Transverse colon (tissue), 4 donors: ENCODE results near the gene C1orf198. TPM values are rescaled to one million over a fixed set of nuclear protein-coding genes. Genes with fewer than 3 reads are reported as not detected.

Source experiments
- DNase-seq: peaks from one replicate; pipeline ENCODE4 v3.0.0-alpha.2; 2019
- H3K27ac ChIP-seq, 4 donors: fragments of 200-600 bp; sonication (generic); 2 replicates each; pipeline ENCODE4 v1.5.1; 2016 to 2018; ENCODE audit warnings: inconsistent platforms in 4 of 4
- H3K27me3 ChIP-seq: fragments of 200-600 bp; sonication (generic); 2 replicates; pipeline ENCODE4 v1.5.1; 2017; ENCODE audit warnings: inconsistent platforms
- H3K36me3 ChIP-seq, 4 donors: fragments of 200-600 bp; sonication (generic); 2 replicates each; pipeline ENCODE4 v1.5.1; 2017 to 2019; ENCODE audit warnings: inconsistent platforms in 4 of 4
- H3K4me1 ChIP-seq, 4 donors: fragments of 200-600 bp; sonication (generic); 2 replicates each; pipeline ENCODE4 v1.5.1; 2017 to 2020; ENCODE audit warnings: inconsistent platforms in 4 of 4
- H3K4me3 ChIP-seq, 4 donors: fragments of 200-600 bp; sonication (generic); 1 replicate in 1 of 4; 2 replicates in 3 of 4; pipeline versions ENCODE4 v1.5.1 to v1.6.1; 2017 to 2019; ENCODE audit warnings: inconsistent platforms in 4 of 4
- H3K9me3 ChIP-seq, 2 donors: fragments of 200-600 bp; sonication (generic); 2 replicates each; pipeline ENCODE4 v1.5.1; 2017 to 2019; ENCODE audit warnings: inconsistent platforms in 2 of 2
- CTCF ChIP-seq, 5 experiments: fragments of 200-600 bp in 3 of 5; fragments of 450-650 bp in 2 of 5; sonication (generic) in 3 of 5; IDR thresholded peaks; 1 replicate in 2 of 5; 2 replicates in 3 of 5; pipeline ENCODE4 v1.5.1; 2016 to 2017; ENCODE audit warnings: antibody characterized with exemption in 5 of 5, inconsistent platforms in 3 of 5, mild to moderate bottlenecking in 2 of 5, moderate library complexity in 1 of 5
- EP300 ChIP-seq: sonication (generic); formaldehyde crosslinking; IDR thresholded peaks from one replicate; pipeline ENCODE4 v1.6.1; 2017; ENCODE audit warnings: antibody characterized with exemption, low read depth
- POLR2A ChIP-seq: fragments of 450-650 bp; IDR thresholded peaks from one replicate; pipeline ENCODE4 v1.6.1; 2016; ENCODE audit warnings: antibody characterized with exemption, mild to moderate bottlenecking, moderate library complexity
- POLR2AphosphoS5 ChIP-seq, 3 donors: sonication (generic); formaldehyde crosslinking; IDR thresholded peaks; one replicate each; pipeline ENCODE4 v1.6.1; 2016; ENCODE audit warnings: antibody characterized with exemption in 3 of 3
- WGBS, 2 donors: methylation state at CpG; one replicate each; pipeline ENCODE4 v1.1.5; 2018; ENCODE audit warnings: low coverage in 1 of 2; 5-methylcytosine and 5-hydroxymethylcytosine counted together
- in situ Hi-C, 4 donors: fragments of 200-750 bp; cut with MboI; loops; one replicate each; pipeline versions ENCODE4 v1.15.0 to v1.15.1; 2017; ENCODE audit warnings: low sequenced_read_pairs in 3 of 4, low pct_ligation_motif_present in 1 of 4, low pct_unique_long_range_greater_than_20kb in 1 of 4
- intact Hi-C: fragments of 100-400 bp; cut with DNase I; formaldehyde crosslinking; loops from one replicate; pipeline ENCODE4 v1.15.1; 2023; ENCODE audit warnings: low total_unique reads
- total RNA-seq, 4 donors: library from RNA; depleted of rRNA; stranded (reverse); fragments of >200 nt; gene quantifications; one replicate each; pipeline ENCODE4 v1.1.0, GENCODE V29; 2016

C1orf198 gene
- total RNA-seq, 4 donors from 2014 or later, result 10.8 to 26.7 (median 18.2) TPM

GRCh38 chr1:230901671-230902070 lies 33.4 kb upstream of the C1orf198 start:
- no peaks in the 10 kb centered on the region for H3K9me3 ChIP-seq
- in situ Hi-C loops (loop anchor here (25.0 kb wide), 2 partner anchors 89 to 311 kb away; no protein-coding TSS in a partner anchor), intact Hi-C loops (no loop called here)
- no peak for DNase-seq
- WGBS, 2 donors, result 93 to 100% methylated on average over 4 to 6 of the region's 6 CpGs
- H3K27me3 ChIP-seq, result no peaks in the 10 kb centered on the region
- peaks cover 0 to 3% (median 0%) of the 10 kb centered on the region in 4 donors for H3K36me3 ChIP-seq
- H3K4me3 ChIP-seq, result no peak overlapping the region
- no peak overlapping the region for H3K27ac ChIP-seq
- TF ChIP-seq EP300, result no peak
- no peak for TF ChIP-seq POLR2AphosphoS5 (IDR thresholded peaks at IDR 0.05)
- TF ChIP-seq POLR2A, result no peak
- no peak for TF ChIP-seq CTCF (IDR thresholded peaks at IDR 0.05)
- H3K4me1 ChIP-seq, result no peaks in the 10 kb centered on the region

DNA sequence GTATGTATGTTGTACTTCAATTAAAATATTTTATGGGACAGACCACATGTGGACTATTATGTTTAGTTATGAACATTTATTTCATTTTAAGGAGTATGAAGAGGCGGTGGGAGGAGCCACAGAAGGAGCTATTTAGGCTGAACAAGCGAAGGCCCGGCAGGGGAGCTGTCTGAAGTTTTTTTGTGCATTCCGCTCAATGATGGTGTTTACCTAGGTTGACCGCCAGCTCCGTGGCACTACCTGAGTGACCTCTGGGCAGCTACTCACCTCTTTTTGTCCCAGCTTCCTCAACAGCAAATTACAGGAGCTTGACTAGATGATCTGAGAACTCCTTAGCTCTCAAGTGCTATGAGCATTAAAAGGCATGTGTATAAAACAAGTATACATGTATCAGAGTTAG lies 32.7 kb upstream of the C1orf198 start:
- Histone ChIP-seq H3K9me3 (no peaks in the 10 kb centered on the region), H3K27ac (no peak overlapping the region)

DNA sequence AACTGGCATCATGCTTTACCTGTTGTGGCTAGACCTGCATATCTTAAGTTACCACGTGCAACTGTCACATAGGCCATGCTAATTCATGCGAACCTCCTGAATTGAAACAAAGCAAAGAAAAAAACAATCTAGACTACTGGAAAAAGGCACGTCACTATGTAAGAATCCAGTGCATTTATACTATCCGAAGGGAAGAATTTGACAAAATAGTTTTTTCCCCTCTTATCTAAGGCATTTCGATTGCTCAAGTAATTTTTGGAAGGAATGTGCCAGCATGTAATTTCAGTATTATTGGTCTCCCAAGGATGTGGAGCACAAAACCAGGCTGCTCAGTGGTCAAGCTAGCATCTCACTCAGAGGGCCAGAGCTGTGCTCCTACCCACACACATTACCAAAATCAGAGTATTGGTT lies 31.5 kb upstream of the C1orf198 start:
- Histone ChIP-seq H3K27me3 (no peaks in the 10 kb centered on the region), H3K4me1 (no peaks in the 10 kb centered on the region), H3K27ac (no peak overlapping the region), H3K36me3 (no peaks in the 10 kb centered on the region), H3K4me3 (no peak overlapping the region), H3K9me3 (no peaks in the 10 kb centered on the region)
- intact Hi-C loops (no loop called here), in situ Hi-C loops (loop anchor here (25.0 kb wide), 2 partner anchors 88 to 312 kb away; no protein-coding TSS in a partner anchor)
- 86 to 89% methylated on average over 4 to 5 of the region's 5 CpGs for WGBS, 2 donors
- DNase-seq, result no peak
- TF ChIP-seq EP300 (no peak), CTCF (IDR thresholded peaks at IDR 0.05) (no peak), POLR2A (no peak), POLR2AphosphoS5 (IDR thresholded peaks at IDR 0.05) (no peak)

More for the DNA sequence above, 32.7 kb upstream of the C1orf198 start:
- Histone ChIP-seq H3K4me3 (no peak overlapping the region), H3K4me1 (no peaks in the 10 kb centered on the region), H3K36me3 (no peaks in the 10 kb centered on the region), H3K27me3 (no peaks in the 10 kb centered on the region)
- intact Hi-C loops (no loop called here), in situ Hi-C loops (loop anchor here (25.0 kb wide), 2 partner anchors 89 to 311 kb away; no protein-coding TSS in a partner anchor)
- WGBS, 2 donors, result 88 to 100% methylated on average over 3 to 6 of the region's 6 CpGs
- no peak for DNase-seq
- TF ChIP-seq POLR2AphosphoS5 (IDR thresholded peaks at IDR 0.05) (no peak), EP300 (no peak), POLR2A (no peak), CTCF (IDR thresholded peaks at IDR 0.05) (no peak)

DNA sequence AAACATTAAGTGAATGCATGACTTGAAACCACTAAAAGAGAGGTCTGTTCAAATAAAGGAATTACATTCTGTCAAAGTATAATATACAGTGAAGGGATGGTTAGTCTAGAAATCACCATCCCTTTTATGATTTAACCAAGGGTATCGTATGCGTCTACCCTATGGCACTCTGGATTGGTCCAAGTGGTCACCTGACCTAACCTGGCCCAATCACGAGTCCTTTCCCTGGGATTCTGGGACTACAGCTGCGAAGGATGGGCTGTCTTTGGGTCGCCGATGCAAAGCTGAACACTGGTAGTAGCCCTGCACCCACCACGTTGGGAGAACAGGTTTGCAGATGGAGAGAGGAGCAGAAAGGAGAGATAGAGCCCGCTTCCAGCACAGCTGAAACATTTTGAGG lies 30.4 kb upstream of the C1orf198 start:
- WGBS, 2 donors, result 85 to 92% methylated on average over 4 to 8 of the region's 8 CpGs
- in situ Hi-C loops (no loop called here), intact Hi-C loops (no loop called here)
- no peak for DNase-seq
- H3K27ac ChIP-seq, result no peak overlapping the region
- no peaks in the 10 kb centered on the region for H3K9me3 ChIP-seq
- no peaks in the 10 kb centered on the region for H3K27me3 ChIP-seq
- TF ChIP-seq POLR2A (no peak), EP300 (no peak), POLR2AphosphoS5 (IDR thresholded peaks at IDR 0.05) (no peak), CTCF (IDR thresholded peaks at IDR 0.05) (no peak)
- no peak overlapping the region for H3K4me3 ChIP-seq
- no peaks in the 10 kb centered on the region for H3K4me1 ChIP-seq
- no peaks in the 10 kb centered on the region for H3K36me3 ChIP-seq
